Natural killer cell (primary cell): ENCODE data around the gene HIRA. TPM values are rescaled to one million over a fixed set of nuclear protein-coding genes. Genes with fewer than 3 reads are reported as not detected.
A peak's percentile ranks its signal among the peaks of the same experiment; 100 is the strongest.

ENCODE experiments used
- ATAC-seq, 3 donors: fragments of 150-1000 bp in 2 of 3; fragments of 200-7000 bp in 1 of 3; cut with Tn5 transposase; 1 replicate in 1 of 3; 2 replicates in 2 of 3; pipeline ENCODE4 v1.10.0; 2021; ENCODE audit warnings: mild to moderate bottlenecking in 2 of 3, moderate library complexity in 2 of 3
- DNase-seq, 2 donors: peaks; one replicate each; pipeline versions ENCODE4 v3.0.0 to v3.0.0-alpha.2; 2013 to 2021; ENCODE audit warnings: mixed read lengths in 1 of 2
- H3K27ac ChIP-seq: one replicate; pipeline ENCODE4 v1.5.1; 2013; ENCODE audit warnings: mild to moderate bottlenecking, low read length
- H3K27me3 ChIP-seq: one replicate; pipeline ENCODE4 v1.6.1; 2013; ENCODE audit warnings: low read length; ENCODE audit not compliant: control insufficient read depth, insufficient read depth
- H3K36me3 ChIP-seq: one replicate; pipeline ENCODE4 v1.6.1; 2013; ENCODE audit warnings: low read length; ENCODE audit not compliant: control insufficient read depth, insufficient read depth
- H3K4me1 ChIP-seq: one replicate; pipeline ENCODE4 v1.6.1; 2013; ENCODE audit warnings: low read length; ENCODE audit not compliant: control insufficient read depth, insufficient read depth
- H3K4me3 ChIP-seq: one replicate; pipeline ENCODE4 v1.5.1; 2013; ENCODE audit warnings: low read length
- H3K9me3 ChIP-seq: one replicate; pipeline ENCODE4 v1.6.1; 2013; ENCODE audit warnings: low read length; ENCODE audit not compliant: control insufficient read depth, insufficient read depth
- H3K27ac Mint-ChIP-seq, 2 donors: one replicate each; pipeline ENCODE4 v1.8.0; 2022; ENCODE audit warnings: mild to moderate bottlenecking in 2 of 2, mixed read lengths in 2 of 2, moderate library complexity in 1 of 2
- H3K27me3 Mint-ChIP-seq, 2 donors: one replicate each; pipeline ENCODE4 v1.8.0; 2022; ENCODE audit warnings: low read depth in 2 of 2, mixed read lengths in 2 of 2
- H3K36me3 Mint-ChIP-seq: one replicate; pipeline ENCODE4 v1.8.0; 2022; ENCODE audit warnings: mixed read lengths
- H3K4me1 Mint-ChIP-seq, 2 donors: one replicate each; pipeline ENCODE4 v1.8.0; 2022; ENCODE audit warnings: mixed read lengths in 2 of 2
- H3K4me3 Mint-ChIP-seq: one replicate; pipeline ENCODE4 v1.8.0; 2022; ENCODE audit warnings: mild to moderate bottlenecking, moderate library complexity, mixed read lengths
- H3K9me3 Mint-ChIP-seq, 2 donors: one replicate each; pipeline ENCODE4 v1.8.0; 2022; ENCODE audit warnings: mixed read lengths in 2 of 2
- WGBS: methylation state at CpG from one replicate; pipeline ENCODE4 v1.1.7; 2013; ENCODE audit warnings: missing lambda C conversion rate; ENCODE audit not compliant: insufficient coverage; 5-methylcytosine and 5-hydroxymethylcytosine counted together
- intact Hi-C: fragments of 100-400 bp; cut with micrococcal nuclease; formaldehyde crosslinking; loops from one replicate; pipeline ENCODE4 v1.14.2; 2022
- total RNA-seq, 4 donors: library from RNA; stranded (reverse); fragments of 120-200 nt in 1 of 4; gene quantifications; one replicate each; pipeline versions ENCODE4 v1.2.3 to v1.2.4, GENCODE V29; 2013 to 2022
- TF ChIP-seq, protein P1 (sequence below): fragments of 200-600 bp; IDR thresholded peaks from one replicate; pipeline ENCODE4 v1.8.0; 2022; ENCODE audit warnings: antibody characterized with exemption

The HIRA gene
- total RNA-seq, 3 donors from 2014 or later (not counting 1 experiment from before 2014, with no cell fraction given) = 49.6 to 75.9 (median 50.9) TPM

DNA sequence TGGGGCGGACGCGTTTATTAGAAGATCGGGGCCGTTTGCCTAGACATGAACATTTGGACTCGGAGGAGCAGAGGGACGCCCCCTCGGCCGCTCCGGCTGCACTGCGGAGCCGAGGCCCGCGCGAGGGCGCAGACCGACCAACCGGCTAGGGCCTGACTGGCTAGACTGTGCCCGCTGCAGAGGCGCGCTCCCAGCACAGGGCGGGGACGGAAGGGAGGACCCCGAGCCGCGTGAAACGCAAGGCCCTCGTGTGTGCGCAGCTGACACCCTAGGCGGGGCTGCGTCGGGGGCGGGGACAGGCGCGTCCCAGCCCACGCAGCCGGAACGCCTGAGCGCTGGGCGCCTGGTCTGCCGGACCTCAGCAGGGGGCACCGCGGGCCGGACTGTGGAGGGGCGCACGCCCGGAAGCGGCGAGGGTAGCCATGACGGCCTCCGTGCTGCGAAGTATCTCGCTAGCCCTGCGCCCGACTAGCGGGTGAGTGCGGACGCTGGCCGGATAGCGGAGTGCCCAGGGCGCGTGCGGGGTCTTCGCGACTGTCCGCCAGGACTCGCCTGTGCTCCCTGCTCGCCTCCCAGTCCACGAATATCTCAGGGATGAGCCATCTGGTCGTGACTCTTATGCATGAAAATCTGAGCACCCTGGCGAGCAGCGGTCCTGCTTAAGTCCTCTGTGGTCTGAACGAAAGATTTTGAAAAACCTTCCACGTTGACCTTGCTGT, 759 bp upstream of the HIRA start, which contains the start of gene MRPL40:
TSS of gene MRPL40 (plus strand) at position 413 of the 719 bp plus-strand sequence. CDS start at position 423, 10 bp downstream.
- peak within 1 kb of the TSS; percentile 97 for H3K27ac ChIP-seq
- DNase-seq (peak; percentile 82 to 91), ATAC-seq (peak; percentile 80 to 94 (median 82))
- no peaks in the 10 kb centered on the region for H3K27me3 ChIP-seq
- H3K27ac Mint-ChIP-seq = peak within 1 kb of the TSS; percentile 93 to 100
- H3K9me3 ChIP-seq = no peaks in the 10 kb centered on the region
- intact Hi-C loops = loop anchor here (1.0 to 10.0 kb wide), 4 partner anchors 13 to 307 kb away; partner anchors contain the start of genes C22orf39, CDC45, DGCR2 and UFD1
- peak within 1 kb of the TSS; percentile 95 for H3K4me3 ChIP-seq
- no peaks in the 10 kb centered on the region for H3K9me3 Mint-ChIP-seq
- peaks cover 6% of the 10 kb centered on the region for H3K36me3 Mint-ChIP-seq
- peak within 1 kb of the TSS; percentile 97 for H3K4me3 Mint-ChIP-seq
- TF ChIP-seq, protein P1, sequence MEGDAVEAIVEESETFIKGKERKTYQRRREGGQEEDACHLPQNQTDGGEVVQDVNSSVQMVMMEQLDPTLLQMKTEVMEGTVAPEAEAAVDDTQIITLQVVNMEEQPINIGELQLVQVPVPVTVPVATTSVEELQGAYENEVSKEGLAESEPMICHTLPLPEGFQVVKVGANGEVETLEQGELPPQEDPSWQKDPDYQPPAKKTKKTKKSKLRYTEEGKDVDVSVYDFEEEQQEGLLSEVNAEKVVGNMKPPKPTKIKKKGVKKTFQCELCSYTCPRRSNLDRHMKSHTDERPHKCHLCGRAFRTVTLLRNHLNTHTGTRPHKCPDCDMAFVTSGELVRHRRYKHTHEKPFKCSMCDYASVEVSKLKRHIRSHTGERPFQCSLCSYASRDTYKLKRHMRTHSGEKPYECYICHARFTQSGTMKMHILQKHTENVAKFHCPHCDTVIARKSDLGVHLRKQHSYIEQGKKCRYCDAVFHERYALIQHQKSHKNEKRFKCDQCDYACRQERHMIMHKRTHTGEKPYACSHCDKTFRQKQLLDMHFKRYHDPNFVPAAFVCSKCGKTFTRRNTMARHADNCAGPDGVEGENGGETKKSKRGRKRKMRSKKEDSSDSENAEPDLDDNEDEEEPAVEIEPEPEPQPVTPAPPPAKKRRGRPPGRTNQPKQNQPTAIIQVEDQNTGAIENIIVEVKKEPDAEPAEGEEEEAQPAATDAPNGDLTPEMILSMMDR = no peak
- H3K36me3 ChIP-seq = peaks cover 16% of the 10 kb centered on the region
- WGBS = under 1% methylated on average over 74 of the region's 74 CpGs
- H3K4me1 Mint-ChIP-seq = peaks cover 28 to 37% of the 10 kb centered on the region in 2 donors
- H3K4me1 ChIP-seq = peaks cover 40% of the 10 kb centered on the region
- no peaks in the 10 kb centered on the region for H3K27me3 Mint-ChIP-seq

DNA sequence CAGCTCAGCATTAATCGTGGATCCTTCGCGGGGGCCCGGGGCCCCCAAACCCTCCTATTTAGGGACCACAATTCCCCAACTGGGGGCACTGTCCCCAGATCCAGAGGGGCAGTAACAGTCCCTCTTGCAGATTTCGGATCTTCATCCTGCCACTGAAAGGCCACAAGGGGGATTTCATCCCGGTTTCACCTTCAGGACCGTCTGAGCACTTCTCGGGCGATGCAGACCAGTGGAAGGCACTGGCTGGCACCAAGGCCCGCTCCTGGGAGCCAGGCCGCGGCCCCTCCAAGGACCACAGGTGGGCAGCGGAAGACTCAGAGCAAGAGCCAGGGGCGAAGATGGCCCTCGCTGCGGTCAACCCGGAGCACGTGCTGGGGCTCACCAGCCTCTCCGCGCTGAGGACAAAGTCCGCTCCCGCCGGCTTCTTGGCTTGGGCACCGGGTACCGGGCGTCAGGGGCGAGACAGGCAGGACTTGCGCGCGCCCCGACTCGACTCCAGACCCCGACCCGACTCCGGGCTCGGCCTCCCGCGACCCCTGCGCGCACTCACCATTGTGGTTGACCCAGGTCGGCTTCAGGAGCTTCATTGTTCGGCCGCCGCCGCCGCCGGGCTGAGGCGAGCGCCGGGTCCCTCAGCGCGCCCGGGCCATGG, 517 bp downstream of the HIRA start:
- TF ChIP-seq, protein P1 = no peak
- Mint-ChIP-seq H3K27me3 (no peaks in the 10 kb centered on the region), H3K9me3 (no peaks in the 10 kb centered on the region), H3K4me3 (peak overlapping the region; percentile 97), H3K36me3 (peaks cover 6% of the 10 kb centered on the region), H3K27ac (peak overlapping the region; percentile 93 to 100), H3K4me1 (peaks cover 41 to 50% of the 10 kb centered on the region in 2 donors)
- Histone ChIP-seq H3K36me3 (peaks cover 13% of the 10 kb centered on the region), H3K27me3 (no peaks in the 10 kb centered on the region), H3K4me1 (peaks cover 46% of the 10 kb centered on the region), H3K4me3 (peak overlapping the region; percentile 76), H3K27ac (peak overlapping the region; percentile 83), H3K9me3 (no peaks in the 10 kb centered on the region)
- under 1% methylated on average over 53 of the region's 53 CpGs for WGBS
- no peak for ATAC-seq
- peak; percentile 49 to 51 for DNase-seq
- intact Hi-C loops = loop anchor here (10.0 kb wide), 1 partner anchor 306 kb away; the partner anchor contains the start of gene DGCR2

DNA sequence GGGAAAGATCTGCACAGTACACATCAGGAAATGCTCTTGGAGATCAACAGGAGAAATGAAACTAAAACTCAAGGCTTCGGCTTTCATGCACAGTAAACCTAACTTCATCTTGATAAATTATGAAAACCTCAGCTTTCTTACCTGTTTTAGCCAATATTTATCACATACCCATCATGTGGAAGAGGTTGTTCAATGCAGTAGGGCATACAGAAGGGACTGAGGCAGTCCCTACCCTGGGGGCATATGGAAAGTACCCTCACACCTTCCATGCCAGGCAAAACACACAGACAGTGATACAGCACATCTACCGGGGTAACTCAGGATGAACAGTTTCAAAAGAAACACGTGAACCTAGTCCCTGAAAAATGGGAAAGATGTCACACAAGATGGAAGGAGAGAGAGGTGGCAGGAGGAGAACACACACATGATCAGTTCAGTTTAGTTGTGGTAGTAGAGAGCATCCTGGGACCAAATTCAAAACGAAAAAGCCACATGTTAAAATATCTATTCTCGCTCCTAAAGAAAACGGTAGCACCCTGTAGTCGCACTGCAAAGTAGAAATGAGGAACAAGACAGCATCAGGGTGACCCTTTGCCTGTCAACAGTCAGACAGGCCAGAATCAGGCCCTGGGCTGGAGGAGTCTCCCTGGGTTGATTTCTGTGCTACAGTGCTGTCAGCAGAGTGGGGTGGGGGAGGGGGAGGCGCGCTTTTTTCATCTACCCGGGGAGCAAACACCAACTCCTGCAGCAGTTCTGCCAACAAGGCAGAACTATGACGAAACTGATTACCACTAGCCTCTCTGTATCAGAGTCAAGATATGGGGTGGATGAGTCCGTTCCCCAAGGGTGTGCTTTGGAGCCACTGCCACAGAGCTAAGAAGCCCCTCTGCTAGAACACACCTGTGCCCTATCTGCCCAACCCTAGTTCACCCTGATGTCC, 1.3 kb downstream of the HIRA start:
- peak; percentile 32 to 40 (median 33) for ATAC-seq
- Histone ChIP-seq H3K4me3 (peak overlapping the region; percentile 76), H3K27ac (peak overlapping the region; percentile 83), H3K9me3 (no peaks in the 10 kb centered on the region), H3K36me3 (peaks cover 6% of the 10 kb centered on the region), H3K4me1 (peaks cover 53% of the 10 kb centered on the region), H3K27me3 (no peaks in the 10 kb centered on the region)
- Mint-ChIP-seq H3K27me3 (no peaks in the 10 kb centered on the region), H3K4me3 (peak overlapping the region; percentile 97), H3K36me3 (peaks cover 6% of the 10 kb centered on the region), H3K4me1 (peaks cover 47 to 52% of the 10 kb centered on the region in 2 donors), H3K27ac (peak overlapping the region; percentile 93 to 100), H3K9me3 (no peaks in the 10 kb centered on the region)
- intact Hi-C loops = loop anchor here (10.0 kb wide), 1 partner anchor 305 kb away; the partner anchor contains the start of gene DGCR2
- TF ChIP-seq, protein P1 = no peak
- DNase-seq = peak; percentile 37 to 71
- 5% methylated on average over 12 of the region's 12 CpGs for WGBS
